HAP-1 (cell line): Measurements from ENCODE around the gene PPP3CA.
"Not testable (repeated sequence)": the region's sequence is repeated elsewhere in the genome, so short reads cannot be mapped to it uniquely, and the experiment has no call there.

ENCODE experiments used
- DNase-seq, 2 experiments: peaks; one replicate each; pipeline ENCODE4 v3.0.0-alpha.2; 2016 to 2020; ENCODE audit warnings: low spot score in 2 of 2
- H3K27me3 ChIP-seq: fragments of 250-450 bp; sonication (Bioruptor Pico); 2 replicates; pipeline ENCODE4 v1.5.1; 2020; ENCODE audit warnings: low read depth, mild to moderate bottlenecking, moderate library complexity
- H3K36me3 ChIP-seq: fragments of 250-450 bp; sonication (Bioruptor Pico); replicated peaks from 2 replicates; pipeline ENCODE4 v1.5.1; 2020; ENCODE audit warnings: mild to moderate bottlenecking
- H3K4me1 ChIP-seq: fragments of 250-450 bp; sonication (Bioruptor Pico); 2 replicates; pipeline ENCODE4 v1.5.1; 2020; ENCODE audit warnings: mild to moderate bottlenecking
- H3K4me3 ChIP-seq: fragments of 250-450 bp; sonication (Bioruptor Pico); 2 replicates; pipeline ENCODE4 v1.5.1; 2020; ENCODE audit warnings: mild to moderate bottlenecking, moderate library complexity
- H3K9me3 ChIP-seq: fragments of 250-450 bp; sonication (Bioruptor Pico); 2 replicates; pipeline ENCODE4 v1.5.1; 2020; ENCODE audit warnings: mild to moderate bottlenecking, moderate library complexity
- in situ Hi-C: fragments of 300-500 bp; cut with MboI; formaldehyde crosslinking; loops from 3 replicates; pipeline ENCODE4 v1.14.3; 2020; ENCODE audit warnings: low sequenced_read_pairs, inconsistent platforms, mixed read lengths

PPP3CA gene

DNA sequence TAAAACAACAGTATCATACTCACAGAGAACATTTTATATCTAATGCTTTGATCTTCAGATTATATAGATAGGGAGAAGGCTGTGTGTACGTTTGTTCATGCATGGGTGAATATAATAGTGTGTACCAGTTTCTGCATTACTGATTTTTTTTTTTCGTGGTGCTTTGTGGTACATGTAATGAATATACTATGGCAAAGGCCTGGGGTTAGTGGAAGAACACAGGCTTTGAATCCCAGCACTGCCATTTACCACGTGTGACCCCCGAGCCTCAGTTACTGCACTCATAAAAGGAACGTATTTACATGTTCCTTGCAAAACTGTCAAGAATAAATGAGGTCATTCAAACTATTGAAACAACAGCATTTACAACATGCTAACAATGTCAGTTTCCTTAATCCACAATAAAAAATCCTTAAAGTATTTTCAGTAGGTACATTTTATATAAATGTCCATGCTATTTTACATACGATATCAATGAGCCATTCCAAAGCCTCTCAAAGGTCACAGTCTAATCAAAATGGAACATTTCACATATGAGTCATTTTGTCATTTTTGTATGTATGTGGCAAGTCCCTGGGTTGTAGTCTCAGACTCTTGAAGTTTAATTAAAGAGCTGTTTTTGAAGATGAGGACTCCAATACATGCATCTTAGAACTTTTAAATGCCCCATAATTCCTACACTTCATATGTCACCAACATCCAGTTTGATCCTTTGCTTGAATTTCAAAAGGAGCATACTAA, 242.8 kb downstream of the PPP3CA start:
- Histone ChIP-seq H3K27me3 (no peaks in the 10 kb centered on the region), H3K4me1 (peaks cover 16% of the 10 kb centered on the region), H3K4me3 (no peak overlapping the region), H3K36me3 (no peaks in the 10 kb centered on the region), H3K9me3 (no peaks in the 10 kb centered on the region)
- DNase-seq = peak; percentile 38 to 54
- in situ Hi-C loops = no loop called here

DNA sequence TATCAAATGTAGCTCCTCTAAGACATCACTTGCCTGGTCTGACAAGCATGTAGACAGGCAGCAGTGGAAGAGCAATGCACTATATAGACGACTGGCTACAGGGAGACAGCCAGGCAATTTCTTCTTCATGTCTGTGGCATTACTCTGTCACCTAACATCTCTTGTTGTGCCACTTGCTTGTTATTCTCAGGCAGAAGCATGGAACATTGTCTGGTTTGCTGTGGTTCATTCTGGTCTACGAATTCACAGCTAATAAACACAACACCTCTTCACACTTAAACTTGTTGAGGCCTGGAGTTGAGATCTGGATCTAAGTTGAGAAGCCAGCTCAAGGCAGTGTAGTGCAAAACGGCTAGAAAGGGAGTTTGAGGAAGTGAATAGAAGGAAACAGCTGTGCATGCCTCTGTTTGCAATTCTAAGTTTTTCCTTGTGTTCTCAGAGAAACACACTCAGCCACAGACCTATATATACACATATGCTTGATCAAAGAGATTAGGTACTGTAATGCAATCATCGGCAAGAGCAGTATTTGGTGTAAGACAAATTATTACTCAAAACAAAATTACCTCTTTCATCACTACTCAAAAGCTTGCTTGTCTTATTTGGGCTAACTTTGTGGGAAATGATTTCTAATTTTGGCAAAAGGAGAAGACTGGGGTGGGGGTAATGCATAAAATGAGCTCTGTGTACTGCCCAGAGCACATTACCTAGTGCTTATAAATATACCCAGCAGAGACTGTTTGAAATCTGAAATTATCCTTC, 243.8 kb downstream of the PPP3CA start:
- Histone ChIP-seq H3K9me3 (no peaks in the 10 kb centered on the region), H3K36me3 (no peaks in the 10 kb centered on the region), H3K4me1 (peaks cover 16% of the 10 kb centered on the region), H3K27me3 (no peaks in the 10 kb centered on the region), H3K4me3 (no peak overlapping the region)
- in situ Hi-C loops = no loop called here
- DNase-seq = no peak

DNA sequence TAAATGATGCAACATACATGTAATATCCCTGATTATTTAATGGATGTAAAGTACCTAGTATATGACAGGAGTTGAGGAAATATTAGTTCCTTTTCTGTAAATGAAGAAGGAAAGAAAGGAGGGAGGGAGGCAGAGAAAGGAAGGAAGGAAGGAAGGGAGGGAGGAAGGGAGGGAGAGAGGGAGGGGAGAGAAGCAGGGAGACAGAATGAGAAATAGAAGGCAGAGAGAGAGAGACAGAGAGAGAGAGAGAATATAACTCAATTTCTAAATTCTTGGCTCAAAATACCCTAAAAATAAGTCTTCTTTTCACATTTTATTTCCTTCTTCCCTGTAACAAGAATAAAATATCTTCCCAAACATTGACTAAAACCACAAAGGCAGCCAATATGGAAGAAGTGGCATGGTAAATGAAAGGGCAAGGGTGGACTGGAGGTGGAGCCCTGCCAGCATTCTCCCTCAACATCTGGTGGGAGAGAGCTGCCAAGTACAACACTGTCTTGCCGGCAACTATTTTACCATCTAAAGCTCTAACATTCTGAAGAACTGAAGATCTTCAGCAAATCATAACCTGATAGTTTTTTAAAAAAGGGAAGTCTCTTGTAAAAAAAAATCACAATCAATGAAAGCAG, 245.1 kb downstream of the PPP3CA start:
- H3K9me3 ChIP-seq = no peaks in the 10 kb centered on the region
- in situ Hi-C loops = no loop called here
- no peaks in the 10 kb centered on the region for H3K27me3 ChIP-seq
- H3K36me3 ChIP-seq = no peaks in the 10 kb centered on the region
- no peak overlapping the region for H3K4me3 ChIP-seq
- no peak for DNase-seq
- H3K4me1 ChIP-seq = peaks cover 16% of the 10 kb centered on the region

DNA sequence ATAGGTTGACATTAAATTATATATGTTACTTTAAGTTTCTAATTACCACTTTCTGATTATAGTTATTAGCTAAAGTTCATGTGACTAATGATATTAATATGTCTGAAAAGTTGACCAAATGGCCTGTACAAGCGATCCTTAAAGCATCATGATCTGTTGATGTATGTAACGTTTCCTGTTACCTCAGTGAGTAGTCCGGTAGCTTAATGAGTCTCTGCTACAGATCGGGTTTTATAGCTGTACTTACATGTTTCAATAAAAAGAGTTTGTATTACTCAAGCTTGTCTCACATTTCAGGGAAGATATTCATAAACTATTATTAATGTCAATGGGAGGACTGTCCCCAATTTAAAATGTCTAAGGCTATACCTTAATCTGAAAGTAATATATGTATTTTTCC, 246.3 kb downstream of the PPP3CA start:
- no peaks in the 10 kb centered on the region for H3K27me3 ChIP-seq
- H3K4me1 ChIP-seq = peaks cover 16% of the 10 kb centered on the region
- H3K4me3 ChIP-seq = no peak overlapping the region
- in situ Hi-C loops = no loop called here
- H3K9me3 ChIP-seq = no peaks in the 10 kb centered on the region
- H3K36me3 ChIP-seq = no peaks in the 10 kb centered on the region
- no peak for DNase-seq

- H3K4me3 ChIP-seq = no peak overlapping the region
- no peak for DNase-seq
- no peaks in the 10 kb centered on the region for H3K27me3 ChIP-seq
- no peaks in the 10 kb centered on the region for H3K9me3 ChIP-seq
- in situ Hi-C loops = no loop called here
- H3K36me3 ChIP-seq = no peaks in the 10 kb centered on the region
- peaks cover 5% of the 10 kb centered on the region for H3K4me1 ChIP-seq
Measured at GRCh38 chr4:101098666-101099400, 248.5 kb downstream of the PPP3CA start.

GRCh38 chr4:101092609-101093008, 254.7 kb downstream of the PPP3CA start:
- H3K27me3 ChIP-seq, H3K4me3 ChIP-seq, H3K9me3 ChIP-seq, H3K4me1 ChIP-seq, H3K36me3 ChIP-seq, DNase-seq, in situ Hi-C loops: not testable (repeated sequence)

DNA sequence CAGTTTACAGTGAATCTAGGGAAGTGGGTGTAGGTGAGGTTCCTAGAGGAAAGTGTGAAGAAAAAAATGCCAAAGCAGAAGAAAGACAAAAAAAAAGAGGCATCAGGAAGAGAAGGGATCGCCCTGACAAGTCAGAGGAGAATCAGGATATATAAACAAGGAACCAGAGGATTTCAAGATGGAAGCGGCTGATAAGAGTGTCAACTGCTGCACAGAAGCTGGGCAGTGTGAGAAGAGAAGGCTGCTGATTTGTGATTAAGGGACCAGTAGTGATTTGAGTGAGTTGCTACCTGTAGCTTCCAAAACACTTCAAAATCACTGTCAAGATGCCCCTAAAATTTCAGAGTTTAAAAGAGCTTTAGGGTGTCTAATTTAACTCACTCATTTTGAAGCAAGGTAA, 258.2 kb downstream of the PPP3CA start:
- H3K4me3 ChIP-seq = no peak overlapping the region
- H3K27me3 ChIP-seq = no peaks in the 10 kb centered on the region
- H3K4me1 ChIP-seq = no peaks in the 10 kb centered on the region
- in situ Hi-C loops = no loop called here
- no peaks in the 10 kb centered on the region for H3K9me3 ChIP-seq
- DNase-seq = no peak
- no peaks in the 10 kb centered on the region for H3K36me3 ChIP-seq

- H3K27me3 ChIP-seq = no peaks in the 10 kb centered on the region
- H3K9me3 ChIP-seq = no peaks in the 10 kb centered on the region
- in situ Hi-C loops = no loop called here
- no peaks in the 10 kb centered on the region for H3K36me3 ChIP-seq
- H3K4me3 ChIP-seq = no peak overlapping the region
- H3K4me1 ChIP-seq = no peaks in the 10 kb centered on the region
- peak in 1 of 2 experiments; percentile 17 for DNase-seq
Measured at GRCh38 chr4:101086801-101087586, 260.3 kb downstream of the PPP3CA start.

DNA sequence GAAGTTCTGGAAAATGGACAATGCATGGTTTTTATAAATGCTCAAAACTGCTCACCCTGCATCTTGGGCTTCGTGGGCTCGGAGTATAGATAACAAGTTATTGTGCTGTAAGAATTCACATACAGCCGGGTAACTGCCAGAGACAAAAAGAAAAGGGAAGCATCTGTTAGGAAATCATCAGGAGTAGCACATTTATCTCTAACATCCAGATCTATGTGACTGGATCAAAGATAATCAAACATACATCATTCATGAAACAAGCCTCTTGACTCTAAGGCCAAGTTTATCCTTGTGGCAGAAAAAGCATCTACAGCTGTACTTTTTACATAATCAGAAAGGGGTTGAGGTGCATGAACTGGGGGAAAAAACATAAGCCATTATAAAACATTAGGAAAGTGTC, 264.2 kb downstream of the PPP3CA start:
- H3K27me3 ChIP-seq = no peaks in the 10 kb centered on the region
- H3K4me3 ChIP-seq = no peak overlapping the region
- in situ Hi-C loops = no loop called here
- H3K4me1 ChIP-seq = peaks cover 2% of the 10 kb centered on the region
- DNase-seq = no peak
- no peaks in the 10 kb centered on the region for H3K9me3 ChIP-seq
- H3K36me3 ChIP-seq = no peaks in the 10 kb centered on the region

DNA sequence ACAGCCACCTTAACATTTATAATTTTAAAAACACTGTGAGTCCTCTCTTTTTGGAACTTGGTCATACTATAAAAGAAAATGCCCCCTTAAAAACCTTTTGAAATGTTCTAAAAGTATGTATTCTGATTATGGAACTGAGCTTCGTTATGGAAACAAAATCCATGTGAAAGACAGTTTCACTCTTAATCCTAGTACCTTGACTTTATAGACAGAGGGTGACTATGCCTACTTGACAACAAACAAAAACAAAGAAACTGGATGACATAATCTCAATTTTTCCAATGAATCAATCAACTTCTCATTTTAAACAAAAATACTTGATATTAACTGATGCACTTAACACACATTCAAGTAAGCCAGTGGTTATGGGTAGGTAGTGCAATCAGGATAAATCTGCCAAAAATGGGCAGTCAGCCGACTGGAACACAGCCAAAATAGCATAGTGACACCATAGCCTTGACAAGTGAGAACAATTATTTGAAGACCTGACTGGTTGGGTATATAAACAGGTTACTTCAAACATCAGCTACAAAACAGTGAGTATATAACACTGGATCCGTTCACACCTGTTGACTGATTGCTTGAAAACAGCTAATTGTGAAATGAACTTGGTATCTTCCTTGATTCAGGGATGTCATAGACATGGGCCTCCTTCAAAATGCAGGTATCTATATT, 265.5 kb downstream of the PPP3CA start:
- in situ Hi-C loops = no loop called here
- Histone ChIP-seq H3K4me1 (peaks cover 12% of the 10 kb centered on the region), H3K27me3 (no peaks in the 10 kb centered on the region), H3K4me3 (no peak overlapping the region), H3K9me3 (no peaks in the 10 kb centered on the region), H3K36me3 (no peaks in the 10 kb centered on the region)
- DNase-seq = no peak

- H3K4me3 ChIP-seq = no peak overlapping the region
- in situ Hi-C loops = no loop called here
- no peaks in the 10 kb centered on the region for H3K9me3 ChIP-seq
- peaks cover 15% of the 10 kb centered on the region for H3K4me1 ChIP-seq
- no peaks in the 10 kb centered on the region for H3K36me3 ChIP-seq
- no peak for DNase-seq
- no peaks in the 10 kb centered on the region for H3K27me3 ChIP-seq
Measured at GRCh38 chr4:101081166-101081565, 266.2 kb downstream of the PPP3CA start.

DNA sequence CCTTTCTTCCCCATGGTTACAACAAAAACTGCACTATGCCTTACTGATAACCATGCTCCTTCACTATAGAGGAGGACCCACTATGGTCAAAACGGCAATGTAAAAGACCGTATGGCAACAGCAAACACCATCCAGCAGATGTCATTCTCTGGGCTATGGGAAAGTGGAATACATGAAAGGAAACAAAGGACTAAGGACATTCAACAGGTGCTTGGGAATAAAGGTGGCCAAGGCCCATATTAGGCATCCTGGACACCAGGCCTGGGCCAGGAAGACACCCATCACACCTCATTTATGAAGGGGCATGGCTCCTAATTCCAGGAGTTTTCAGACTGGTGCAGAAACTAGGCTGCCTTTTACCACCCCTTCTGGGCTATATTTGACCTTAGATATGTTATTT, 268.4 kb downstream of the PPP3CA start:
- in situ Hi-C loops = no loop called here
- no peaks in the 10 kb centered on the region for H3K27me3 ChIP-seq
- no peaks in the 10 kb centered on the region for H3K9me3 ChIP-seq
- no peaks in the 10 kb centered on the region for H3K36me3 ChIP-seq
- H3K4me3 ChIP-seq = no peak overlapping the region
- peaks cover 15% of the 10 kb centered on the region for H3K4me1 ChIP-seq
- DNase-seq = no peak

DNA sequence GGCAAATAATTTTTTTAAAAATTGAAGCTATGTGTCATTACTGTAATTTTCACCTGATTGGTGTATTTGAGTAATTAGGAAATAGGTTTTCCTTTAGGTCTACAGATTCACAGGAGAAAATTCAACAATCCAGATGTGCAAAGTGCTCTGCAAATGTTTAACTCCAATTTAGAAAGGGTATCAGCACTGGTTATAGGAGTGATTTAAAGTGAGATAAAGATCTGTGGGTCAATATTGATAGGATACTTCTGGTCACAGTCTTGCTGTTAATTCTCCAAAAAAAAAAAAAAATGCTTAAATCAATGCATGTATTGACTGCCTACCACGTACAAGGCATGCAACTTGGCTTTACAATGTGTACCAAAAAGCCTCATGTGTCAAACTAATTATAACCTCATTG, 271.3 kb downstream of the PPP3CA start:
- no peaks in the 10 kb centered on the region for H3K27me3 ChIP-seq
- peaks cover 30% of the 10 kb centered on the region for H3K4me1 ChIP-seq
- in situ Hi-C loops = no loop called here
- no peaks in the 10 kb centered on the region for H3K9me3 ChIP-seq
- no peak overlapping the region for H3K4me3 ChIP-seq
- H3K36me3 ChIP-seq = no peaks in the 10 kb centered on the region
- no peak for DNase-seq
